Ishikawa (cell line): ENCODE measurements around the gene OR2J1.

Experiments used
- CEBPB ChIP-seq: IDR thresholded peaks from 2 replicates; pipeline ENCODE4 v1.6.1; 2012
- TAF1 ChIP-seq: IDR thresholded peaks from 2 replicates; pipeline ENCODE4 v1.6.1; 2012; ENCODE audit warnings: low read depth, mild to moderate bottlenecking
- TF ChIP-seq, protein P1 (sequence below): IDR thresholded peaks from 2 replicates; pipeline ENCODE4 v1.6.1; 2012

DNA sequence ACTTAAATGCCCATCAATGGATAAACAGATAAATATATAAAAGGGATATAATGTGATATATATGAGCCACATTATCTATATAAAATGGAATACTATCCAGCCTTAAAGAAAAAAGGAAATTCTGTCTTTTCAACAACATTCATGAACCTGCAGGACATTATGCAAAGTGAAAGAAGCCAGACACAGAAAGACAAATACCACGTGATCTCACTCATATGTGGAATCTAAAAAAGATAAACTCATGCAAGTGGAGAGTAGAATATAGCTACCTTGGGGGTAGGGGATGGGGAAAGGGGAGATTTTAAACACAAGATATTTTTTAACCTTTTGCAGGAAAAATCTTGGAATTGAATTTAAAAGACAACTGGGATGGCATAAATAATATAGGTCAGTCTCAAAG lies 1.5 kb upstream of the OR2J1 start:
- TF ChIP-seq CEBPB (no peak), TAF1 (no peak)
- TF ChIP-seq, protein P1, sequence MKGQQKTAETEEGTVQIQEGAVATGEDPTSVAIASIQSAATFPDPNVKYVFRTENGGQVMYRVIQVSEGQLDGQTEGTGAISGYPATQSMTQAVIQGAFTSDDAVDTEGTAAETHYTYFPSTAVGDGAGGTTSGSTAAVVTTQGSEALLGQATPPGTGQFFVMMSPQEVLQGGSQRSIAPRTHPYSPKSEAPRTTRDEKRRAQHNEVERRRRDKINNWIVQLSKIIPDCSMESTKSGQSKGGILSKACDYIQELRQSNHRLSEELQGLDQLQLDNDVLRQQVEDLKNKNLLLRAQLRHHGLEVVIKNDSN: no peak
